Hematopoietic multipotent progenitor cell treated with erythropoietin and hydrocortisone succinate and interleukin-3 and kit ligand, for 17 days (in vitro differentiated cells): Measurements from ENCODE around the gene DOP1B.
A peak's percentile ranks its signal among the peaks of the same experiment; 100 is the strongest.
"Not testable (repeated sequence)": the region's sequence is repeated elsewhere in the genome, so short reads cannot be mapped to it uniquely, and the experiment has no call there.

Experiments used
- DNase-seq: peaks from one replicate; pipeline ENCODE4 v3.0.0-alpha.2; 2015; ENCODE audit warnings: low spot score

DOP1B gene

GRCh38 chr21:36134803-36135390, 21.7 kb upstream of the DOP1B start, which contains the start of gene CBR3:
TSS of gene CBR3 (plus strand) at chr21:36135079. CDS start at chr21:36135193, 114 bp downstream.
- no peak for DNase-seq

GRCh38 chr21:36135391-36136102, 21.1 kb upstream of the DOP1B start:
- no peak for DNase-seq

GRCh38 chr21:36139791-36140190, 16.8 kb upstream of the DOP1B start:
- not testable (repeated sequence) for DNase-seq

GRCh38 chr21:36141513-36141925, 15.1 kb upstream of the DOP1B start:
- peak; percentile 92 for DNase-seq

- not testable (repeated sequence) for DNase-seq
Measured at GRCh38 chr21:36144233-36144632, 12.4 kb upstream of the DOP1B start.

- DNase-seq = no peak
Measured at GRCh38 chr21:36145259-36145658, 11.4 kb upstream of the DOP1B start.

GRCh38 chr21:36147911-36148310, 8.7 kb upstream of the DOP1B start:
- DNase-seq = no peak

GRCh38 chr21:36148886-36149285, 7.7 kb upstream of the DOP1B start:
- DNase-seq = no peak

GRCh38 chr21:36149788-36150711, 6.6 kb upstream of the DOP1B start:
- no peak for DNase-seq

GRCh38 chr21:36155603-36156338, 853 bp upstream of the DOP1B start:
- no peak for DNase-seq

- peak; percentile 98 for DNase-seq
Measured at GRCh38 chr21:36156339-36156814, 247 bp upstream of the DOP1B start.

- DNase-seq = no peak
Measured at GRCh38 chr21:36159356-36159921, 2.8 kb downstream of the DOP1B start.

GRCh38 chr21:36160850-36161178, 4.2 kb downstream of the DOP1B start:
- no peak for DNase-seq

GRCh38 chr21:36162631-36163030, 6.0 kb downstream of the DOP1B start:
- DNase-seq = no peak

- DNase-seq = no peak
Measured at GRCh38 chr21:36163750-36164741, 7.4 kb downstream of the DOP1B start.

- DNase-seq = no peak
Measured at GRCh38 chr21:36165356-36165755, 8.7 kb downstream of the DOP1B start.

- no peak for DNase-seq
Measured at GRCh38 chr21:36166705-36167104, 10.1 kb downstream of the DOP1B start.

GRCh38 chr21:36167541-36167940, 10.9 kb downstream of the DOP1B start:
- DNase-seq = no peak

- no peak for DNase-seq
Measured at GRCh38 chr21:36169470-36170128, 13.0 kb downstream of the DOP1B start.

- no peak for DNase-seq
Measured at GRCh38 chr21:36170823-36171222, 14.2 kb downstream of the DOP1B start.
